Neuronal stem cell (in vitro differentiated cells): ENCODE measurements around the gene RAPGEF6.

Source experiments
- DNase-seq: peaks from one replicate; pipeline ENCODE4 v3.0.0-alpha.2; 2013; ENCODE audit warnings: low spot score
- H2AFZ ChIP-seq: one replicate; pipeline ENCODE4 v1.6.1; 2013; ENCODE audit warnings: mild to moderate bottlenecking, low read length, inconsistent platforms
- H2AK5ac ChIP-seq: 2 replicates; pipeline ENCODE4 v1.6.1; 2013; ENCODE audit warnings: low read depth, mild to moderate bottlenecking, inconsistent platforms, low read length, moderate library complexity, mixed read lengths
- H2BK120ac ChIP-seq: 2 replicates; pipeline ENCODE4 v1.6.1; 2013; ENCODE audit warnings: low read depth, mild to moderate bottlenecking, inconsistent platforms, low read length, moderate library complexity, mixed read lengths
- H2BK12ac ChIP-seq: one replicate; pipeline ENCODE4 v1.6.1; 2013; ENCODE audit warnings: low read length, inconsistent platforms
- H2BK15ac ChIP-seq: 2 replicates; pipeline ENCODE4 v1.6.1; 2013; ENCODE audit warnings: mild to moderate bottlenecking, low read length, inconsistent platforms, mixed read lengths
- H2BK5ac ChIP-seq: one replicate; pipeline ENCODE4 v1.6.1; 2013; ENCODE audit warnings: inconsistent platforms, mild to moderate bottlenecking, low read length, moderate library complexity
- H3K14ac ChIP-seq: one replicate; pipeline ENCODE4 v1.6.1; 2013; ENCODE audit warnings: low read length, inconsistent platforms
- H3K18ac ChIP-seq: 2 replicates; pipeline ENCODE4 v1.6.1; 2013; ENCODE audit warnings: low read length, inconsistent platforms
- H3K23ac ChIP-seq: 2 replicates; pipeline ENCODE4 v1.6.1; 2013; ENCODE audit warnings: low read depth, mild to moderate bottlenecking, mixed read lengths, low read length, inconsistent platforms; ENCODE audit not compliant: poor library complexity
- H3K27ac ChIP-seq: replicated peaks from 3 replicates; pipeline ENCODE4 v1.5.1; 2013; ENCODE audit warnings: low read length, inconsistent platforms
- H3K27me3 ChIP-seq, 3 experiments: 2 replicates each; pipeline ENCODE4 v1.6.1; 2013; ENCODE audit warnings: low read length in 3 of 3, mild to moderate bottlenecking in 2 of 3, inconsistent platforms in 1 of 3, low read depth in 1 of 3, mixed read lengths in 1 of 3, moderate library complexity in 1 of 3; ENCODE audit not compliant: control insufficient read depth in 3 of 3, insufficient read depth in 3 of 3
- H3K36me3 ChIP-seq, 2 donors: replicated peaks in 1 of 2; 2 replicates each; pipeline ENCODE4 v1.6.1; 2013; ENCODE audit warnings: low read length in 2 of 2; ENCODE audit not compliant: control insufficient read depth in 2 of 2, insufficient read depth in 2 of 2
- H3K4ac ChIP-seq: 2 replicates; pipeline ENCODE4 v1.6.1; 2013; ENCODE audit warnings: inconsistent platforms, mild to moderate bottlenecking, low read length, moderate library complexity
- H3K4me1 ChIP-seq, 2 donors: 1 replicate in 1 of 2; 2 replicates in 1 of 2; pipeline ENCODE4 v1.6.1; 2013; ENCODE audit warnings: low read length in 2 of 2, low read depth in 1 of 2; ENCODE audit not compliant: control insufficient read depth in 2 of 2, insufficient read depth in 1 of 2
- H3K4me2 ChIP-seq: one replicate; pipeline ENCODE4 v1.6.1; 2013; ENCODE audit warnings: mild to moderate bottlenecking, low read length, inconsistent platforms; ENCODE audit not compliant: insufficient read depth, poor library complexity, severe bottlenecking
- H3K4me3 ChIP-seq, 2 donors: 2 replicates each; pipeline ENCODE4 v1.5.1; 2013; ENCODE audit warnings: low read length in 2 of 2, mild to moderate bottlenecking in 2 of 2, inconsistent platforms in 1 of 2, moderate library complexity in 1 of 2
- H3K79me1 ChIP-seq: one replicate; pipeline ENCODE4 v1.6.1; 2013; ENCODE audit warnings: low read depth, mild to moderate bottlenecking, inconsistent platforms, low read length, moderate library complexity
- H3K9ac ChIP-seq: one replicate; pipeline ENCODE4 v1.6.1; 2013; ENCODE audit warnings: mild to moderate bottlenecking, low read depth, low read length, inconsistent platforms; ENCODE audit not compliant: poor library complexity
- H3K9me3 ChIP-seq, 2 donors: replicated peaks in 1 of 2; 2 replicates each; pipeline versions ENCODE3 to v1.6.1; 2013; ENCODE audit warnings: low read length in 2 of 2, mild to moderate bottlenecking in 2 of 2, inconsistent platforms in 1 of 2, low read depth in 1 of 2, mixed read lengths in 1 of 2, moderate library complexity in 1 of 2; ENCODE audit not compliant: control insufficient read depth in 2 of 2, insufficient read depth in 1 of 2
- H4K8ac ChIP-seq: one replicate; pipeline ENCODE4 v1.6.1; 2013; ENCODE audit warnings: low read depth, mild to moderate bottlenecking, inconsistent platforms, low read length, moderate library complexity
- H4K91ac ChIP-seq: one replicate; pipeline ENCODE4 v1.6.1; 2013; ENCODE audit warnings: low read length, low read depth, mild to moderate bottlenecking, inconsistent platforms; ENCODE audit not compliant: poor library complexity
- WGBS, 2 donors: extraction: QIAGEN DNeasy Blood & Tissue Kit; methylation state at CpG; one replicate each; pipeline ENCODE4 v1.1.7; 2013; ENCODE audit warnings: missing lambda C conversion rate in 2 of 2, mixed read lengths in 1 of 2; ENCODE audit not compliant: insufficient read length in 2 of 2, insufficient replicate concordance in 1 of 2; ENCODE audit errors: extremely low coverage in 2 of 2; 5-methylcytosine and 5-hydroxymethylcytosine counted together

Gene RAPGEF6

GRCh38 chr5:131466171-131466766 lies 168.8 kb downstream of the RAPGEF6 start:
- WGBS, 2 donors, result no CpG with 5 or more reads among the region's 3 CpGs
- no peak overlapping the region for H3K23ac ChIP-seq
- DNase-seq, result no peak
- H2BK15ac ChIP-seq, result no peak overlapping the region
- H3K9ac ChIP-seq, result no peak overlapping the region
- no peaks in the 10 kb centered on the region for H3K79me1 ChIP-seq
- H3K27ac ChIP-seq, result no peak overlapping the region
- no peak overlapping the region for H2BK120ac ChIP-seq
- H3K4me2 ChIP-seq, result no peak overlapping the region
- no peak overlapping the region for H2BK5ac ChIP-seq
- no peaks in the 10 kb centered on the region for H3K27me3 ChIP-seq
- no peak overlapping the region for H2AFZ ChIP-seq
- peaks cover 0 to 2% of the 10 kb centered on the region in 2 donors for H3K4me1 ChIP-seq
- H3K18ac ChIP-seq, result no peak overlapping the region
- H4K91ac ChIP-seq, result no peak overlapping the region
- H3K36me3 ChIP-seq, result peaks cover 0 to 49% of the 10 kb centered on the region in 2 donors
- no peaks in the 10 kb centered on the region for H3K9me3 ChIP-seq
- H3K4ac ChIP-seq, result no peak overlapping the region
- no peak overlapping the region for H2BK12ac ChIP-seq
- no peak overlapping the region for H3K4me3 ChIP-seq
- no peak overlapping the region for H4K8ac ChIP-seq
- no peak overlapping the region for H2AK5ac ChIP-seq
- H3K14ac ChIP-seq, result no peak overlapping the region

DNA sequence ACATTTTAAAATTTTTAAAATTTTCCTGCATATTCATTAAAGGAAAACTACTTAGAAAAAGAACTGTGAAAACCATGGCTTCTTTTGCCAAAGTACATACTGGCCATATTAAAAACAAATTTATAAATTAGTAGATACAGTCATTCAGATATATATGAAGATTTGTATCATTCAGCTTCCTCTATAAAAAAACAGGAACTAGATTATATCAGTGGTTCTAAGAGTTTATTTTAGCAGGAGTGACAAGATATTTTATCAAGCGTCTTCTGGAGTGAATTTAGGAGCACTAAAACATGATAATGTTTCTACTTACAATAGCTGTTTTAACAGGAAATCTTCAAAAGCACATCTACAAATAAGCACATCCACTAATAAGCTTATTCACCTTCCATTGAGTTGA lies 171.4 kb downstream of the RAPGEF6 start:
- WGBS, 2 donors, result no CpG with 5 or more reads among the region's 1 CpG
- no peak overlapping the region for H4K91ac ChIP-seq

GRCh38 chr5:131462454-131462853 lies 172.6 kb downstream of the RAPGEF6 start:
- Histone ChIP-seq H2AK5ac (no peak overlapping the region), H3K14ac (no peak overlapping the region), H2AFZ (no peak overlapping the region), H2BK120ac (no peak overlapping the region), H3K27ac (no peak overlapping the region), H2BK12ac (no peak overlapping the region), H3K79me1 (no peaks in the 10 kb centered on the region), H3K9ac (no peak overlapping the region), H3K36me3 (peaks cover 0 to 45% of the 10 kb centered on the region in 2 donors), H3K4me3 (no peak overlapping the region), H2BK15ac (no peak overlapping the region), H2BK5ac (no peak overlapping the region), H3K4me1 (no peaks in the 10 kb centered on the region), H3K27me3 (no peaks in the 10 kb centered on the region), H3K18ac (no peak overlapping the region), H4K91ac (no peak overlapping the region), H3K4me2 (no peak overlapping the region), H3K9me3 (no peaks in the 10 kb centered on the region), H3K23ac (no peak overlapping the region), H3K4ac (no peak overlapping the region), H4K8ac (no peak overlapping the region)
- no peak for DNase-seq
- WGBS, 2 donors, result no CpG with 5 or more reads among the region's 3 CpGs

More for the DNA sequence above, 171.4 kb downstream of the RAPGEF6 start:
- H3K4me1 ChIP-seq, result no peaks in the 10 kb centered on the region
- H2BK5ac ChIP-seq, result no peak overlapping the region
- peaks cover 0 to 47% of the 10 kb centered on the region in 2 donors for H3K36me3 ChIP-seq
- H2AK5ac ChIP-seq, result no peak overlapping the region
- H3K23ac ChIP-seq, result no peak overlapping the region
- H3K79me1 ChIP-seq, result no peaks in the 10 kb centered on the region
- no peak overlapping the region for H2AFZ ChIP-seq
- no peak overlapping the region for H3K14ac ChIP-seq
- H4K8ac ChIP-seq, result no peak overlapping the region
- no peak overlapping the region for H2BK12ac ChIP-seq
- H2BK15ac ChIP-seq, result no peak overlapping the region
- no peak overlapping the region for H3K9ac ChIP-seq
- H3K18ac ChIP-seq, result no peak overlapping the region
- H3K27ac ChIP-seq, result no peak overlapping the region
- no peaks in the 10 kb centered on the region for H3K27me3 ChIP-seq
- no peaks in the 10 kb centered on the region for H3K9me3 ChIP-seq
- DNase-seq, result no peak
- no peak overlapping the region for H3K4me2 ChIP-seq
- no peak overlapping the region for H3K4ac ChIP-seq
- no peak overlapping the region for H3K4me3 ChIP-seq
- no peak overlapping the region for H2BK120ac ChIP-seq

GRCh38 chr5:131461742-131462141 lies 173.3 kb downstream of the RAPGEF6 start:
- no peak overlapping the region for H3K14ac ChIP-seq
- no peaks in the 10 kb centered on the region for H3K4me1 ChIP-seq
- H2BK15ac ChIP-seq, result no peak overlapping the region
- no peak overlapping the region for H4K91ac ChIP-seq
- H2AK5ac ChIP-seq, result no peak overlapping the region
- WGBS, 2 donors, result no CpG with 5 or more reads among the region's 5 CpGs
- no peak overlapping the region for H3K4ac ChIP-seq
- no peak overlapping the region for H3K18ac ChIP-seq
- H2BK12ac ChIP-seq, result no peak overlapping the region
- H3K4me2 ChIP-seq, result no peak overlapping the region
- no peak overlapping the region for H2AFZ ChIP-seq
- H2BK5ac ChIP-seq, result no peak overlapping the region
- no peak overlapping the region for H3K4me3 ChIP-seq
- no peak overlapping the region for H2BK120ac ChIP-seq
- no peaks in the 10 kb centered on the region for H3K9me3 ChIP-seq
- peaks cover 0 to 38% of the 10 kb centered on the region in 2 donors for H3K36me3 ChIP-seq
- no peak overlapping the region for H3K27ac ChIP-seq
- DNase-seq, result no peak
- H4K8ac ChIP-seq, result no peak overlapping the region
- no peaks in the 10 kb centered on the region for H3K79me1 ChIP-seq
- H3K27me3 ChIP-seq, result no peaks in the 10 kb centered on the region
- no peak overlapping the region for H3K9ac ChIP-seq
- H3K23ac ChIP-seq, result no peak overlapping the region
